DOHH2 (cell line): ENCODE measurements around the gene NRDE2.

Source experiments
- CTCF ChIP-seq: fragments of 200-600 bp; sonication (generic); IDR thresholded peaks from one replicate; pipeline ENCODE4 v1.5.1; 2014; ENCODE audit warnings: antibody characterized with exemption, mild to moderate bottlenecking, low read depth, low read length; ENCODE audit not compliant: poor library complexity, severe bottlenecking
- EZH2phosphoT487 ChIP-seq: fragments of 200-600 bp; sonication (generic); IDR thresholded peaks from 2 replicates; pipeline ENCODE4 v1.6.1; 2017; ENCODE audit warnings: borderline replicate concordance, mild to moderate bottlenecking, antibody characterized with exemption, low read length, moderate library complexity, mixed read lengths

GRCh38 chr14:90288651-90289355 lies 42.9 kb downstream of the NRDE2 start:
- TF ChIP-seq CTCF, result no peak
- no peak for TF ChIP-seq EZH2phosphoT487
